Left lobe of liver (tissue), 2 donors: ENCODE measurements around the gene TUBGCP2. TPM values are rescaled to one million over a fixed set of nuclear protein-coding genes. Genes with fewer than 3 reads are reported as not detected.

ENCODE experiments used
- ATAC-seq: fragments of 200-7000 bp; cut with Tn5 transposase; one replicate; pipeline ENCODE4 v1.9.1; 2020; ENCODE audit warnings: mild to moderate bottlenecking, moderate library complexity
- DNase-seq: peaks from one replicate; pipeline ENCODE4 v3.0.0-alpha.2; 2020; ENCODE audit warnings: low spot score
- total RNA-seq: library from RNA; stranded (reverse); gene quantifications from one replicate; pipeline ENCODE4 v1.2.1, GENCODE V29; 2021
- donor health status: DM: no; HTN: no; CAD: no; lungs with moderate emphysema.
- donor health status: DM: no; HTN: yes; CAD: no.

TUBGCP2 gene
- total RNA-seq, 1 donor from 2014 or later = 25.7 TPM

- ATAC-seq (no peak), DNase-seq (no peak)
These were observed 28.1 kb downstream of the TUBGCP2 start for GRCh38 chr10:133280391-133281059.

DNA sequence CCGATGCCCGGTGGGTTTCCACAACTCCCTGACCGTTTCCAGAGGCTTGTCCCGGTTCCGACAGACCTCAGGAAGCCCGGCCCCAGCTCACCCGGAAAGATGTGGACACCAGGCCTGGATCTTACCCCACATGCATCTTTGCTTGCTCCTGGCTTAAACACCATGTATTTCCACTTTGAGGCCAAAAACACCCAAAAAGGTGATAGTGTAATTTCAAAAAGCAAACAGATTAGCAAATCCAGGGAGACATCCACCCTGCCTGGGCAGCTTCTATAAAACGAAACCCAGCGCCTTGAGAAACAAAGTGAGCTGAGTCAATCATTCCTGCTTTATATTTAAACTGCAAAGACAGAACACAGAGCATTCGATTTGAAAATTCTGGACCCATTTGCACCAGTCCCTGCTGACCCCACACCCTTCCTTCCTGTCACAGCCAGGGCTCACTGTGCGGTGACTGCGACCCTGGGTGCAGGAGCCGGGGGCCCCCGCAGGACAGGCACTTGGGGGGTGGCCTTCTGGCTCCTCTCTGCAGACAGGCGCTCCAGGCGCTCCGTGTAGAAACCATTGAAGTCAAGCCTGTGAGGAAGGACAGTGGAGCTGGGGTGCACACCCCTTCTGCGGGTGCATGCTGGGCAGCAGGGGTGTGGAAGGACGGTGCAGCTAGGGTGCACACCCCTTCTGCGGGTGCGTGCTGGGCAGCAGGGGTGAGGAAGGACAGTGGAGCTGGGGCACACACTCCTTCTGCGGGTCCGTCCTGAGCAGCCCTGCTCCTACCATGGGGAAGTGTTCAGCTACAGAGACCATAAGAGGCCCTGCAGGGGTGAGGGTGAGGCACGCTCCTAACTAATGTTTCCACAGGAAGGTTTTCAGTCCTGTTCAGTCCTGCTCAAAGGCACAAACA, 29.1 kb downstream of the TUBGCP2 start:
- no peak for DNase-seq
- ATAC-seq = no peak

DNA sequence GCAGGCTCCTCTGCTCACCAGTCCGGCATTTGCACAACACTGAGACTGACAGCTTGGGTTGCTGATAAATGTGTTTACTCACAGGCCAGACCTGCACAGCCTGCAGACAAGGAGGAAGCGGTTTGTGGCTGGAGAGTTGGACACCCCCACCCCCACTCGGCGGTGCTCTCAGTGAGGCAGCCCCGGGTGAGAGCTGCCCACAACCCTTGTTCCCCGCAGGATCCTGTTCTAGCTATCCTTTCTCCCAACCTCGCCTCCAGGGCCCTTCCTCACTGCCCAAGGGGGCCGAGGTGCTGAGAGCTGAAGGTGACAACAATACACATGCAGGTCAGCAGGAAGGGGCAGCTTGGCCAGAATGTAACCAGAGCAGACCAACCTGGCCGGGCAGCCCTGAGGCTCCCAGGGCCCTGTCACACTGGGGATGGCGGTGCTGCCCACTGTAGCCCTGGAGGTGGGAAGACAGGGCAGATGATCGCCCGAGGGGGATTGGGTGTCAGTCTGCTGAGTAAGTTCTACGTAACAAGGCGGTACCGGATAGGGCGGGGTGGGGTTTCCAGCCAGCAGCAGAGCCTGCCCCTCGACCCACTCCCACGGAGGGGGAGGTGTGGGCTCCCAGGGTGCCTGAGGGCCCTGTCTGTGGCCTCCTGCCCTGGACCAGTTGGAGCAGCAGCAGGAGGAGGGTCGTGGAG, 30.0 kb downstream of the TUBGCP2 start:
- ATAC-seq (peak; percentile 81), DNase-seq (peak; percentile 78)

DNA sequence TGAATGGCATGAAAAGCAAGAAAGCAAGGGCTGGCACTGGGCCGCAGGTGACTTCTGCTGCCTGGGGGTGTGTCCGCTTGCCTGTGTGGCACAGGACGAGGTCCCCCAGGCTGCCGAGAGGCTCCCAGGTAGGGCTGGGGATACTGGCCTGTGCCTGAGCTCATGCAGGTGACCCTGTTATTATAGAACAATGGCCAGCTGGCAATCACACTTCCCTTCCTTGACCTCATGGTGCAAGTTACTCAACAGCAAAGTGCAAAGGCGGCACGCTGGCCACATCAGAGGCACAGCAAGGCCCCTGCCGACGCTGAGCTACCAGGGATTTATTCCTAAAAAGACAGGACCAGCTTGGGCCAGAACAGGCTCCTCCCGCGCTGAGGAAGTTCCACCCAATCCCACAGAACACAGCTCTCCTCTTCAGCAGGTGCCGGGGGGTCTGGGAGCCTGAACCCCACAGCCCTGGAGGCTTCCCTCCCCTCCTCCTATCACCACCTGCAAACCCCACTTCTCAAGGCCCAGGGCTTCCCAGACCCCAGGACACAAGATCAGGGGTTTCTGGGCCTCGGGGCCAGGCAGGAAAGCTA, 30.6 kb downstream of the TUBGCP2 start:
- ATAC-seq (peak; percentile 76), DNase-seq (peak; percentile 83)

- DNase-seq (no peak), ATAC-seq (peak; percentile 18)
These were observed 31.2 kb downstream of the TUBGCP2 start for GRCh38 chr10:133277277-133277992.

- no peak for ATAC-seq
- DNase-seq = no peak
These were observed 32.1 kb downstream of the TUBGCP2 start, which contains the start of gene ADAM8 for GRCh38 chr10:133276435-133277201. TSS of gene ADAM8 (minus strand) at chr10:133276868. CDS start at chr10:133276817, 51 bp downstream.

GRCh38 chr10:133276100-133276434, 32.6 kb downstream of the TUBGCP2 start:
- DNase-seq = no peak
- no peak for ATAC-seq

GRCh38 chr10:133275684-133276092, 33.0 kb downstream of the TUBGCP2 start:
- ATAC-seq = no peak
- no peak for DNase-seq

GRCh38 chr10:133274751-133275683, 33.7 kb downstream of the TUBGCP2 start:
- no peak for ATAC-seq
- no peak for DNase-seq

DNA sequence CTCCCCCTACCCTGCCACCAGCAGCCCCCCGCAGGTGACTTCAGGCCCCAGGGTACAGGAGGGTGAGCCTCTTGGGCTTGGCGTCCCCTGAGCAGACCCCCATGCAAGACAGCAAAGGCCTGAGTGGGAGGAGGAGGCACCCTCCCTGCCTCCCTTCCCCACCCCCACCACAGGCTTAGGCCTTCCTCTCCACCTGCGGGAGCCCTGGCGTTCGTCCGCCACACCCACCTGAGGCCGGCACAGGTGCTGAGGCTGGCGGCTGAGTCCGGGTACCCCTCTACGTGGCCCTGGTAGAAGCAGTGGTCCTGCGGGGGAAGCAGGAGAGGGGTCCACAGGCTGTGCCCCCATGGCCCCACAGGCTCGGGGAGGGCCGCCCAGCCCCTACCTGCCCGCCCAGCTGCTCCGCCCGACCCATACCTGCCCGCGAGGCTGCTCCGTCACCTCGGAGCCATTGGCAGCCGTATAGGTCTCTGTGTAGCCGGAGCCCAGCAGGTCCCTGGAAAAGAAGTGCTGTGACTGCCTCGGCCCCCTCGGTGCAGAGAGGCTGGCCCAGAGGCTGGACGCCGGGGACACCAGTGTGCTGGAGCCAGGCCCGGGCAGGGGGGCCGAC, 35.0 kb downstream of the TUBGCP2 start:
- ATAC-seq (no peak), DNase-seq (no peak)

DNA sequence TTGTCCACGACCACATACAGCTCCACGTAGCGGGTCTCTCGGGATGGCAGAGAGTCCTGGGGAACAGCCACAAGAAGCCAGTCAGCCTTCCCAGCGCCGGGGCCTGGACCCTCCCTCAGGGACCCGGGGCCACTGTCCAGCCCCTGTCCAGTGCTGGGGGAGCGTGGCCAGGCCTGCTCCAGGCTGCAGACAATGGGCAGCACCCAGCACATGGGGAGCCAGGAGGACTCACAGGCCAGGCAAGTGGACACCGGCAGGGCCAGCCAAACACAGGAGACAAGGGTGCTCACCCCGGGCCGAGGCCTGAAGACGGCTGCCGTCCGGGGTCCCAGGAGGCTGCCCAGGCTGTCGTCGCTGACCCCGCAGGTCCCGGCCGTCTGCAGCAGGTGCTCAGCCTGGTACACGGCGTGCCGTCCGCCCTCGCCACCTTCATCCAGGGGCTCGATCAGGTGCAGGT, 35.7 kb downstream of the TUBGCP2 start:
- no peak for ATAC-seq

GRCh38 chr10:133272301-133272963, 36.2 kb downstream of the TUBGCP2 start:
- DNase-seq (no peak), ATAC-seq (no peak)

More for the DNA sequence above, 35.7 kb downstream of the TUBGCP2 start:
- no peak for DNase-seq

GRCh38 chr10:133271521-133272300, 37.0 kb downstream of the TUBGCP2 start:
- ATAC-seq (no peak), DNase-seq (no peak)

GRCh38 chr10:133270773-133271297, 37.8 kb downstream of the TUBGCP2 start:
- ATAC-seq = no peak
- no peak for DNase-seq

- no peak for DNase-seq
- no peak for ATAC-seq
These were observed 38.5 kb downstream of the TUBGCP2 start for GRCh38 chr10:133270204-133270603.

GRCh38 chr10:133269367-133269766, 39.3 kb downstream of the TUBGCP2 start:
- DNase-seq = no peak
- ATAC-seq = no peak
